Osteocyte (in vitro differentiated cells): ENCODE results near the gene LRCOL1. TPM values are rescaled to one million over a fixed set of nuclear protein-coding genes. Genes with fewer than 3 reads are reported as not detected.

ENCODE experiments used
- DNase-seq: peaks from one replicate; pipeline ENCODE4 v3.0.0; 2021; ENCODE audit warnings: mixed read lengths; ENCODE audit not compliant: unreplicated experiment; ENCODE audit errors: extremely low spot score
- H3K27ac Mint-ChIP-seq: one replicate; pipeline ENCODE4 v1.8.0; 2021; ENCODE audit warnings: mild to moderate bottlenecking, mixed read lengths; ENCODE audit not compliant: unreplicated experiment
- H3K27me3 Mint-ChIP-seq: one replicate; pipeline ENCODE4 v1.8.0; 2021; ENCODE audit warnings: mixed read lengths; ENCODE audit not compliant: unreplicated experiment
- H3K36me3 Mint-ChIP-seq: one replicate; pipeline ENCODE4 v1.8.0; 2021; ENCODE audit warnings: mixed read lengths; ENCODE audit not compliant: unreplicated experiment
- H3K4me1 Mint-ChIP-seq: one replicate; pipeline ENCODE4 v1.8.0; 2021; ENCODE audit warnings: mixed read lengths; ENCODE audit not compliant: unreplicated experiment
- H3K4me3 Mint-ChIP-seq: one replicate; pipeline ENCODE4 v1.8.0; 2021; ENCODE audit warnings: mild to moderate bottlenecking, moderate library complexity, mixed read lengths; ENCODE audit not compliant: unreplicated experiment
- H3K9me3 Mint-ChIP-seq: one replicate; pipeline ENCODE4 v1.8.0; 2021; ENCODE audit warnings: mixed read lengths; ENCODE audit not compliant: unreplicated experiment
- total RNA-seq: library from RNA; stranded (reverse); gene quantifications from 2 replicates; pipeline ENCODE4 v1.2.1, GENCODE V29; 2021
- TF ChIP-seq, protein P1 (sequence below): fragments of 200-600 bp; sonication (generic); IDR thresholded peaks from 2 replicates; pipeline ENCODE4 v1.5.0; 2021; ENCODE audit warnings: antibody characterized with exemption, mild to moderate bottlenecking, moderate library complexity

Gene LRCOL1
- total RNA-seq, 1 donor from 2014 or later = not detected

DNA sequence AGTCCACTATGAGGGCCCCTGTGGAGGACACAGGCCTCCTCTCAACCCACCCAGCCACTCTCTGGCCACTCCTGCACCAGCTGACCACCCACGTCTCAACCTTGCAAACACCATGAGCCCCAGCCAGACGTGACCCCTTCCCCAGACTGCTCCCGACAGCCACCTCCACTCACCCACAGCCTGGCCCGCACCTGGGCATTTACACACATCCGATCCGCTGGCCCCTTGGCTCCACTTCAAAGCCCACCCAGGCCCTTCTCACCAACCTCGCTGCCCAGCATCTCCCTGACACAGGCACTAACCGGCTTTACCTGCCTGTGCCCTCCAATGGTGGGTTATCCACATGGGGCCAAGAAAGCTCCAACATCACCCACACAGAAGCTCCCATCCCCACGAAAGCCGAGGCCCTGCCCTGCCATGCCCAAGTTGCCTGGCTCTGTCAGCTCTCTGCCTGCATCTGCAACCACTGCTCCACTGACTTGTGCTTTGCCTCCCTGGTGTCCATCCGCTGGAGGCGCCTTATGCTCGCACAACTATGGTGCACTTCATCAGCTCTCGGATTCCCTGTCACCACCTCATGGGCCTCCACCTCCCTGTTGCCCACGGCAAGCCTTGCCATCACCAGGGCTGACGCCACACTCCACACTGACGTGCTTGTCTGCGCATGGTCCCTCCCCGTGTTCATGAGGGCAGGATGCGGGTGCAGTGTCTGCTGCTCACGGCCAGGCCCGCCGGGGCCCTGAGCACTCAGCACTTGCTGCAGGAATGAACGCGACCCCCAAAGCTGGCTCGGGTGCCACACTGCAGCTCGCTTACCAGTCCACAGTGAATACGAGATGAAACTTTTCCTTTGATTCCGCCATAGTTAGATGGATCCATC, 24.9 kb upstream of the LRCOL1 start:
- H3K27ac Mint-ChIP-seq = no peak overlapping the region
- H3K4me1 Mint-ChIP-seq = peaks cover 2% of the 10 kb centered on the region
- peaks cover 58% of the 10 kb centered on the region for H3K36me3 Mint-ChIP-seq
- no peak for DNase-seq
- H3K9me3 Mint-ChIP-seq = no peaks in the 10 kb centered on the region
- no peak overlapping the region for H3K4me3 Mint-ChIP-seq
- H3K27me3 Mint-ChIP-seq = no peaks in the 10 kb centered on the region
- TF ChIP-seq, protein P1, sequence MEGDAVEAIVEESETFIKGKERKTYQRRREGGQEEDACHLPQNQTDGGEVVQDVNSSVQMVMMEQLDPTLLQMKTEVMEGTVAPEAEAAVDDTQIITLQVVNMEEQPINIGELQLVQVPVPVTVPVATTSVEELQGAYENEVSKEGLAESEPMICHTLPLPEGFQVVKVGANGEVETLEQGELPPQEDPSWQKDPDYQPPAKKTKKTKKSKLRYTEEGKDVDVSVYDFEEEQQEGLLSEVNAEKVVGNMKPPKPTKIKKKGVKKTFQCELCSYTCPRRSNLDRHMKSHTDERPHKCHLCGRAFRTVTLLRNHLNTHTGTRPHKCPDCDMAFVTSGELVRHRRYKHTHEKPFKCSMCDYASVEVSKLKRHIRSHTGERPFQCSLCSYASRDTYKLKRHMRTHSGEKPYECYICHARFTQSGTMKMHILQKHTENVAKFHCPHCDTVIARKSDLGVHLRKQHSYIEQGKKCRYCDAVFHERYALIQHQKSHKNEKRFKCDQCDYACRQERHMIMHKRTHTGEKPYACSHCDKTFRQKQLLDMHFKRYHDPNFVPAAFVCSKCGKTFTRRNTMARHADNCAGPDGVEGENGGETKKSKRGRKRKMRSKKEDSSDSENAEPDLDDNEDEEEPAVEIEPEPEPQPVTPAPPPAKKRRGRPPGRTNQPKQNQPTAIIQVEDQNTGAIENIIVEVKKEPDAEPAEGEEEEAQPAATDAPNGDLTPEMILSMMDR = no peak

DNA sequence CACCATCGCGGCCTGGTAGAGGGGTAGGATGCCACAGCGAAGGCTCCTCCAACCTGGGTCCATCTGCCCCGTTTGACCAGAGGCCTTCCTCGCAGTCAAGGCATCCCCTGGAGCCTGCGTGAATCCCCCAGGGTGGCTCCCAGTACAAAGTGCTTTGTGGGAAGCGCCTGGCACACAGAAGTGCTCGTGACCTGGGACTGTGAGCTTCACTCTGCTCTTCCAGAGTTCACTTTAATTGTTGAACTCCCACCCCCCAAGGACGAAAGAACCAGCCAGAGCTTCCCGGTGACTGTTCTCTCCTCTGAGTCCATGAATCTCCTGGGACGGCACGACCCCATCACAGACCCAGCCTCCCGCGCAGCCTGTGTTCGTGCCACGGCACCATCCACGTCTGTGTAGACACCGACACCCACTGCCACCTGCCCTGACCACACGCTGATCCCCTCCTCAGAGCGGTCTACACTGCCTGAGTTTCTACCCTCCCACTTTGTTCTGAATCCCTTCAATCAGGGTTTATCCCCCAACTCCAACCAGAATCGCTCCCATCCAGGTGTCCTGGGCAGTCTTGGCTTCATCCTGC, 24.1 kb upstream of the LRCOL1 start:
- DNase-seq = no peak
- Mint-ChIP-seq H3K27me3 (no peaks in the 10 kb centered on the region), H3K36me3 (peaks cover 60% of the 10 kb centered on the region), H3K27ac (no peak overlapping the region), H3K9me3 (no peaks in the 10 kb centered on the region), H3K4me1 (peaks cover 2% of the 10 kb centered on the region), H3K4me3 (no peak overlapping the region)
- TF ChIP-seq, protein P1 = no peak

GRCh38 chr12:132633901-132634300, 23.5 kb upstream of the LRCOL1 start:
- no peak for DNase-seq
- H3K36me3 Mint-ChIP-seq = peaks cover 63% of the 10 kb centered on the region
- no peak overlapping the region for H3K4me3 Mint-ChIP-seq

DNA sequence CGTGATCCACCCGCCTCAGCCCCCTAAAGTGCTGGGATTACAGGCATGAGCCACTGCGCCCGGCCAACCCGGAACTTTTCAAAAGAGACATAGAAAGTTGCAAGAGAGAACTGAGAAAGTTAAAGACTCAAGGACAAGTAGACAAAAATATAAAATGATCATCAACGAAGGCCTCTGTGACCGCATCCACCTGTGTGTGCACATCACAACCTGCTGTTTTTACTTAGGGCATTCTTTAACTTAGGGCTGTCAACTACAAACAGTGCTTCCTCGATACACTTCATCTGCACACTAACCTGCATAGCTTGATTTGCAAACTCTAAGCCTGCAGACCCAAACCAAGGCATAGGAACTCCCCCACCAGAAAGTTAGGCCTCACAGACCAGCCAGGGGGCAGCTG, 23.0 kb upstream of the LRCOL1 start:
- TF ChIP-seq, protein P1 = no peak
- no peaks in the 10 kb centered on the region for H3K9me3 Mint-ChIP-seq
- DNase-seq = no peak
- H3K36me3 Mint-ChIP-seq = peaks cover 64% of the 10 kb centered on the region
- no peaks in the 10 kb centered on the region for H3K4me1 Mint-ChIP-seq
- no peak overlapping the region for H3K4me3 Mint-ChIP-seq
- no peaks in the 10 kb centered on the region for H3K27me3 Mint-ChIP-seq
- no peak overlapping the region for H3K27ac Mint-ChIP-seq

More at GRCh38 chr12:132633901-132634300, 23.5 kb upstream of the LRCOL1 start:
- TF ChIP-seq, protein P1 = no peak
- Mint-ChIP-seq H3K27ac (no peak overlapping the region), H3K4me1 (peaks cover 2% of the 10 kb centered on the region), H3K9me3 (no peaks in the 10 kb centered on the region), H3K27me3 (no peaks in the 10 kb centered on the region)

DNA sequence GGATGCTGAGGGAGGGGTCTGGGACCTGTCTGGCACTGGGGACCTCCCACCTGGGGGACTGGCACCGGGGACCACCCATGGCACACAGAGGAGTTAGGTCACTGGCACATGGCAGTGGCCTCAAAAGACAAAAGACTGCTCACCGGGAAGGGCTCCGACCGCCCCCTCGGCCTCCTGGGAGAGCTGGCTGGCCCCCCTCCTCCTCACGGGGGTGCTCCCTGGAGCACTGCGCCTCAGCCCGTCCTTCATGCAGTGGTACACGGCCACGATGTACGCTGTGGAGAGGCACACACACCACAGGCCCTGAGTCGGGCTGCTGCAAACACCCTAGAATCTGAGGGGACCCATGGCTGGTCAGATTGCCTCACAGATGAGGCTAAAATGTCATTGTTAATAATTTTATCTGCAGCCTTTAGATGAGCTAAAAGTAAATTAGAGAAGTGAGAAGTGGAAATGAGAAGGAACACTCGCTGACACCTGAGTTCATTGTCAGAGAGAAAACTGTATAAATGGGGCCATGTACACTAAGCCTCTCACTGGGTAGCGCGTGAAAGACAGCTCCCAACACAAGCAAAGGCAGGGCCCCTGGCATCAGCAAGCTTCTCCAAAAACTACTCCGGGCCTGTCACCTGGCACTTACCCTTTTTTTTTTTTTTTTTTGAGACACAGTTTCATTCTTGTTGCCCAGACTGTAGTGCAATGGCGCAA, 22.3 kb upstream of the LRCOL1 start:
- Mint-ChIP-seq H3K27ac (no peak overlapping the region), H3K4me3 (no peak overlapping the region), H3K27me3 (no peaks in the 10 kb centered on the region), H3K4me1 (no peaks in the 10 kb centered on the region), H3K36me3 (peaks cover 62% of the 10 kb centered on the region), H3K9me3 (no peaks in the 10 kb centered on the region)
- no peak for DNase-seq
- TF ChIP-seq, protein P1 = no peak
